Measurements from ENCODE around the gene CCT7. TPM values are rescaled to one million over a fixed set of nuclear protein-coding genes. Genes with fewer than 3 reads are reported as not detected.

CCT7 gene
- total and polyA plus RNA-seq, 2 experiments from 2014 or later = 287 to 642 TPM

DNA sequence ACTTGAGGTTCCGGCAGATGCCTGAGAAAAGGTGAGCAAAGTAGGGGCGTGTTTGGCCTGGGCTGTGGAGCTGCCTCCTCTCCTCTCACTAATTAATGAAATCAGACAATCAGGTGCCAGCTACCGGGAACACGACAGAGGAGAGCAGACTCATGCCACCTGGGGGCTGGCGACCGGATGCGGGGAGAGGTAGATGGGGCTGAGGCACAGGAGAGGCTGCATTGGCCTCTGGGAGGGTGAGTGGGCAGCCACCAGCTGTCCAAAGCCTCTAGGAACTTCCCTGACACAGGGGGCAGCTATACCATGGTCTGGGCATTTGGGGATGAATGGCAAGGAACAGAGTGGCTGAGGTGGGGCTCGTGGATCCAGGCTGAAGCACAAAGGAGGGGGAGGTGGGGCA lies 25.2 kb downstream of the CCT7 start:
- 0 out of 2 replicates have a peak, but pooled peaks cover 2% of the 10 kb centered on the region for H3F3A ChIP-seq (replicated peaks; ENCODE audit: low read depth)
- no peaks in the 10 kb centered on the region for H3K79me2 ChIP-seq (replicated peaks; ENCODE audit: insufficient read depth)
- H3K27me3 ChIP-seq (ENCODE audit: insufficient read depth) = no peaks in the 10 kb centered on the region
- no peak overlapping the region for H3K27ac ChIP-seq (ENCODE audit: low read depth)
- H3K27me3 Mint-ChIP-seq (ENCODE audit: insufficient read depth, low read depth, poor library complexity) = peaks cover 12% of the 10 kb centered on the region
- no peak overlapping the region for H2AFZ ChIP-seq
- no peaks in the 10 kb centered on the region for H3K9me3 Mint-ChIP-seq
- no peaks in the 10 kb centered on the region; the same call in 1 of the 2 replicates for H3K36me3 ChIP-seq (ENCODE audit: insufficient read depth)
- H3K4me2 ChIP-seq = no peak overlapping the region
- H3K4me3 ChIP-seq = no peak overlapping the region
- no peaks in the 10 kb centered on the region for H3K9me2 ChIP-seq (ENCODE audit: insufficient read depth)
- H3K36me3 Mint-ChIP-seq (ENCODE audit: low read depth) = peaks cover 13% of the 10 kb centered on the region
- H4K20me1 ChIP-seq (replicated peaks; ENCODE audit: insufficient read depth) = peaks cover 11% of the 10 kb centered on the region
- H3K4me3 Mint-ChIP-seq = no peak overlapping the region
- ATAC-seq = no peak
- peaks cover 24% of the 10 kb centered on the region; the same call in 2 of the 3 replicates for H3K4me1 Mint-ChIP-seq
- H3K27ac Mint-ChIP-seq = no peak overlapping the region
- H3K4me1 ChIP-seq (ENCODE audit: insufficient read depth) = peaks cover 11% of the 10 kb centered on the region
- DNase-seq (ENCODE audit: low spot score) = no peak
- TF ChIP-seq, protein P1, sequence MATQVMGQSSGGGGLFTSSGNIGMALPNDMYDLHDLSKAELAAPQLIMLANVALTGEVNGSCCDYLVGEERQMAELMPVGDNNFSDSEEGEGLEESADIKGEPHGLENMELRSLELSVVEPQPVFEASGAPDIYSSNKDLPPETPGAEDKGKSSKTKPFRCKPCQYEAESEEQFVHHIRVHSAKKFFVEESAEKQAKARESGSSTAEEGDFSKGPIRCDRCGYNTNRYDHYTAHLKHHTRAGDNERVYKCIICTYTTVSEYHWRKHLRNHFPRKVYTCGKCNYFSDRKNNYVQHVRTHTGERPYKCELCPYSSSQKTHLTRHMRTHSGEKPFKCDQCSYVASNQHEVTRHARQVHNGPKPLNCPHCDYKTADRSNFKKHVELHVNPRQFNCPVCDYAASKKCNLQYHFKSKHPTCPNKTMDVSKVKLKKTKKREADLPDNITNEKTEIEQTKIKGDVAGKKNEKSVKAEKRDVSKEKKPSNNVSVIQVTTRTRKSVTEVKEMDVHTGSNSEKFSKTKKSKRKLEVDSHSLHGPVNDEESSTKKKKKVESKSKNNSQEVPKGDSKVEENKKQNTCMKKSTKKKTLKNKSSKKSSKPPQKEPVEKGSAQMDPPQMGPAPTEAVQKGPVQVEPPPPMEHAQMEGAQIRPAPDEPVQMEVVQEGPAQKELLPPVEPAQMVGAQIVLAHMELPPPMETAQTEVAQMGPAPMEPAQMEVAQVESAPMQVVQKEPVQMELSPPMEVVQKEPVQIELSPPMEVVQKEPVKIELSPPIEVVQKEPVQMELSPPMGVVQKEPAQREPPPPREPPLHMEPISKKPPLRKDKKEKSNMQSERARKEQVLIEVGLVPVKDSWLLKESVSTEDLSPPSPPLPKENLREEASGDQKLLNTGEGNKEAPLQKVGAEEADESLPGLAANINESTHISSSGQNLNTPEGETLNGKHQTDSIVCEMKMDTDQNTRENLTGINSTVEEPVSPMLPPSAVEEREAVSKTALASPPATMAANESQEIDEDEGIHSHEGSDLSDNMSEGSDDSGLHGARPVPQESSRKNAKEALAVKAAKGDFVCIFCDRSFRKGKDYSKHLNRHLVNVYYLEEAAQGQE (IDR thresholded peaks at IDR 0.05; ENCODE audit: unreplicated experiment) = no peak

DNA sequence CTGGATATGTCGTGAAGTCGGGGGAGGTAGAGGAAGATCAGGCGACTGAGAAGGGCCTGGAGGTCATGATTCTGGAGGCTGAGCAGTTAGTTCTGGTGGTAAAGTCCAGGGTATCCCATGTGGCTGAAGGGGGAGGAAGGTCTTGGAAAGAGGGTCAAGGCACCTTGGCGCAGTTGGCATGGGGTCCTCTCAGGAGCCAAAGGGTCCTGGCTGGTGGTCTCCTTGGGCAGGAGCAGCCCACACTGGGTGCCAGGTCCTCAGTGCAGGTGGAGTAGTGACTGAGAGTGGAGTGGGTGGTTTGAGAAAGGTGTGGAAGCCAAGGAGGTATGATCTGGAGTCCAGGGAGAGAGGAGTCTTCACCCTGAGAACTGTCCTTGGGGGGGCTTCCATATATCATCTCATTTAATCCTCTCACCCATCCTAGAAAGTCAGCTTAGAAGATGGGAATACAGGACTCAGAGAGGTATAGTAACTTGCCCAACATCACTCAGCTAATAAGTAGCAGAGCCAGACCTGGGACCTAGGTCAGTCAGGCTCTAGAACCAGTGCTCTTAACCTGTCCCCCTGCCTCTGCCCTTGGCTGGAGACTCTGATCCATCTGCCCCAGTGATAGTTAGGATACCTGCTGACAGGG lies 25.7 kb downstream of the CCT7 start:
- Mint-ChIP-seq H3K4me3 (no peak overlapping the region), H3K36me3 (ENCODE audit: low read depth) (peaks cover 13% of the 10 kb centered on the region), H3K9me3 (no peaks in the 10 kb centered on the region), H3K4me1 (peaks cover 21% of the 10 kb centered on the region; the same call in 2 of the 3 replicates), H3K27me3 (ENCODE audit: insufficient read depth, low read depth, poor library complexity) (peaks cover 12% of the 10 kb centered on the region), H3K27ac (no peak overlapping the region)
- no peaks in the 10 kb centered on the region for H3F3A ChIP-seq (replicated peaks; ENCODE audit: low read depth)
- no peak for TF ChIP-seq POLR2AphosphoS5 (IDR thresholded peaks at IDR 0.05; ENCODE audit: low read depth)
- no peak for ATAC-seq
- H3K27me3 ChIP-seq (ENCODE audit: insufficient read depth) = no peaks in the 10 kb centered on the region
- H3K4me2 ChIP-seq = no peak overlapping the region
- H3K79me2 ChIP-seq (replicated peaks; ENCODE audit: insufficient read depth) = no peaks in the 10 kb centered on the region
- H2AFZ ChIP-seq = no peak overlapping the region
- no peak overlapping the region for H3K4me3 ChIP-seq
- DNase-seq (ENCODE audit: low spot score) = no peak
- H3K9me2 ChIP-seq (ENCODE audit: insufficient read depth) = no peaks in the 10 kb centered on the region
- no peaks in the 10 kb centered on the region; the same call in 1 of the 2 replicates for H3K36me3 ChIP-seq (ENCODE audit: insufficient read depth)
- peaks cover 6% of the 10 kb centered on the region for H4K20me1 ChIP-seq (replicated peaks; ENCODE audit: insufficient read depth)
- H3K4me1 ChIP-seq (ENCODE audit: insufficient read depth) = peaks cover 11% of the 10 kb centered on the region
- H3K27ac ChIP-seq (ENCODE audit: low read depth) = no peak overlapping the region

DNA sequence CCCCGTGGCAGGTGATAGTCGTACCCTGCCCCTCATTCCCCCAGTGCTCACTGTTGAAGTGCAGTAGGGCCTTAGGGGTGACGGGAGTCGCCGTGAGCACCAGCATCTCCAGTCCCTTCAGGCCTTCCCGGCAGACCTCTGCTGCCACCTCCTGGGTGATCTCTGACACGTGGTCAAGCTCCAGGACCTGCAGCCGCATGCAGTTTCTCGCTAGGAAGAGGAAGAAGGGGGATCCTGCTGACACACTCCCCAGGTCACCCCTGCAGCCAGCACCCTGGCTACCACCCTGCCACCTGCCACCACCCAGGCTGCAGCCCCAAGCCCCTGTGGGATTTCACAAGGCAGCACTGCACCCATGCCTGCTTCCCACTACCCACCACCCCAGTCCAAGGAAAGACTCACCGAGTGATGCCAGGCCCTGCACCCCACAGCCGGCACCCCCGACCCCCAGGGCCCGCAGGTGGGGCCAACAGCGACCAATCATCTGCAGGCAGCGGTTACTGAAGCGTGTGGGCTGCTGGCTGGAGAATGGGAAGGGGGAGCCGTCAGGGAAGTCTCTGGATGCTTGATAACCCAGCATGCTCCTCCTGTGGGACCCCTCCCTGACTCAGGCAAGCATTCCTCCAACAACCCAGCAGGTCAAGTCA lies 26.4 kb downstream of the CCT7 start:
- no peak overlapping the region for H3K4me3 Mint-ChIP-seq
- TF ChIP-seq EZH2phosphoT487 (IDR thresholded peaks at IDR 0.05; ENCODE audit: unreplicated experiment) = no peak
- TF ChIP-seq, protein P2, sequence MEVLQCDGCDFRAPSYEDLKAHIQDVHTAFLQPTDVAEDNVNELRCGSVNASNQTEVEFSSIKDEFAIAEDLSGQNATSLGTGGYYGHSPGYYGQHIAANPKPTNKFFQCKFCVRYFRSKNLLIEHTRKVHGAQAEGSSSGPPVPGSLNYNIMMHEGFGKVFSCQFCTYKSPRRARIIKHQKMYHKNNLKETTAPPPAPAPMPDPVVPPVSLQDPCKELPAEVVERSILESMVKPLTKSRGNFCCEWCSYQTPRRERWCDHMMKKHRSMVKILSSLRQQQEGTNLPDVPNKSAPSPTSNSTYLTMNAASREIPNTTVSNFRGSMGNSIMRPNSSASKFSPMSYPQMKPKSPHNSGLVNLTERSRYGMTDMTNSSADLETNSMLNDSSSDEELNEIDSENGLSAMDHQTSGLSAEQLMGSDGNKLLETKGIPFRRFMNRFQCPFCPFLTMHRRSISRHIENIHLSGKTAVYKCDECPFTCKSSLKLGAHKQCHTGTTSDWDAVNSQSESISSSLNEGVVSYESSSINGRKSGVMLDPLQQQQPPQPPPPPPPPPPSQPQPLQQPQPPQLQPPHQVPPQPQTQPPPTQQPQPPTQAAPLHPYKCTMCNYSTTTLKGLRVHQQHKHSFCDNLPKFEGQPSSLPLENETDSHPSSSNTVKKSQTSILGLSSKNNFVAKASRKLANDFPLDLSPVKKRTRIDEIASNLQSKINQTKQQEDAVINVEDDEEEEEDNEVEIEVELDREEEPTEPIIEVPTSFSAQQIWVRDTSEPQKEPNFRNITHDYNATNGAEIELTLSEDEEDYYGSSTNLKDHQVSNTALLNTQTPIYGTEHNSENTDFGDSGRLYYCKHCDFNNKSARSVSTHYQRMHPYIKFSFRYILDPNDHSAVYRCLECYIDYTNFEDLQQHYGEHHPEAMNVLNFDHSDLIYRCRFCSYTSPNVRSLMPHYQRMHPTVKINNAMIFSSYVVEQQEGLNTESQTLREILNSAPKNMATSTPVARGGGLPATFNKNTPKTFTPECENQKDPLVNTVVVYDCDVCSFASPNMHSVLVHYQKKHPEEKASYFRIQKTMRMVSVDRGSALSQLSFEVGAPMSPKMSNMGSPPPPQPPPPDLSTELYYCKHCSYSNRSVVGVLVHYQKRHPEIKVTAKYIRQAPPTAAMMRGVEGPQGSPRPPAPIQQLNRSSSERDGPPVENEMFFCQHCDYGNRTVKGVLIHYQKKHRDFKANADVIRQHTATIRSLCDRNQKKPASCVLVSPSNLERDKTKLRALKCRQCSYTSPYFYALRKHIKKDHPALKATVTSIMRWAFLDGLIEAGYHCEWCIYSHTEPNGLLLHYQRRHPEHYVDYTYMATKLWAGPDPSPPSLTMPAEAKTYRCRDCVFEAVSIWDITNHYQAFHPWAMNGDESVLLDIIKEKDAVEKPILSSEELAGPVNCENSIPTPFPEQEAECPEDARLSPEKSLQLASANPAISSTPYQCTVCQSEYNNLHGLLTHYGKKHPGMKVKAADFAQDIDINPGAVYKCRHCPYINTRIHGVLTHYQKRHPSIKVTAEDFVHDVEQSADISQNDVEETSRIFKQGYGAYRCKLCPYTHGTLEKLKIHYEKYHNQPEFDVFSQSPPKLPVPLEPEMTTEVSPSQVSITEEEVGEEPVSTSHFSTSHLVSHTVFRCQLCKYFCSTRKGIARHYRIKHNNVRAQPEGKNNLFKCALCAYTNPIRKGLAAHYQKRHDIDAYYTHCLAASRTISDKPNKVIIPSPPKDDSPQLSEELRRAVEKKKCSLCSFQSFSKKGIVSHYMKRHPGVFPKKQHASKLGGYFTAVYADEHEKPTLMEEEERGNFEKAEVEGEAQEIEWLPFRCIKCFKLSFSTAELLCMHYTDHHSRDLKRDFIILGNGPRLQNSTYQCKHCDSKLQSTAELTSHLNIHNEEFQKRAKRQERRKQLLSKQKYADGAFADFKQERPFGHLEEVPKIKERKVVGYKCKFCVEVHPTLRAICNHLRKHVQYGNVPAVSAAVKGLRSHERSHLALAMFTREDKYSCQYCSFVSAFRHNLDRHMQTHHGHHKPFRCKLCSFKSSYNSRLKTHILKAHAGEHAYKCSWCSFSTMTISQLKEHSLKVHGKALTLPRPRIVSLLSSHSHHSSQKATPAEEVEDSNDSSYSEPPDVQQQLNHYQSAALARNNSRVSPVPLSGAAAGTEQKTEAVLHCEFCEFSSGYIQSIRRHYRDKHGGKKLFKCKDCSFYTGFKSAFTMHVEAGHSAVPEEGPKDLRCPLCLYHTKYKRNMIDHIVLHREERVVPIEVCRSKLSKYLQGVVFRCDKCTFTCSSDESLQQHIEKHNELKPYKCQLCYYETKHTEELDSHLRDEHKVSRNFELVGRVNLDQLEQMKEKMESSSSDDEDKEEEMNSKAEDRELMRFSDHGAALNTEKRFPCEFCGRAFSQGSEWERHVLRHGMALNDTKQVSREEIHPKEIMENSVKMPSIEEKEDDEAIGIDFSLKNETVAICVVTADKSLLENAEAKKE (CRISPR knock-in tag; IDR thresholded peaks at IDR 0.05) = no peak

More for the DNA sequence above, 26.4 kb downstream of the CCT7 start:
- H3K4me2 ChIP-seq = no peak overlapping the region
- no peak overlapping the region for H3K4me3 ChIP-seq
- H3K4me1 ChIP-seq (ENCODE audit: insufficient read depth) = peaks cover 11% of the 10 kb centered on the region
- no peak overlapping the region for H3K27ac Mint-ChIP-seq
- no peak overlapping the region for H3K27ac ChIP-seq (ENCODE audit: low read depth)
- ATAC-seq = peak; percentile 78
- no peak overlapping the region for H2AFZ ChIP-seq
- DNase-seq (ENCODE audit: low spot score) = peak; percentile 80
- no peaks in the 10 kb centered on the region for H3K9me2 ChIP-seq (ENCODE audit: insufficient read depth)
- H3K79me2 ChIP-seq (replicated peaks; ENCODE audit: insufficient read depth) = no peaks in the 10 kb centered on the region
- peaks cover 6% of the 10 kb centered on the region for H4K20me1 ChIP-seq (replicated peaks; ENCODE audit: insufficient read depth)
- H3K9me3 Mint-ChIP-seq = no peaks in the 10 kb centered on the region
- H3K27me3 Mint-ChIP-seq (ENCODE audit: insufficient read depth, low read depth, poor library complexity) = peaks cover 12% of the 10 kb centered on the region
- peaks cover 15% of the 10 kb centered on the region; the same call in 2 of the 3 replicates for H3K4me1 Mint-ChIP-seq
- H3F3A ChIP-seq (replicated peaks; ENCODE audit: low read depth) = no peaks in the 10 kb centered on the region
- H3K36me3 Mint-ChIP-seq (ENCODE audit: low read depth) = peaks cover 13% of the 10 kb centered on the region
- H3K36me3 ChIP-seq (ENCODE audit: insufficient read depth) = no peaks in the 10 kb centered on the region; the same call in 1 of the 2 replicates
- H3K27me3 ChIP-seq (ENCODE audit: insufficient read depth) = no peaks in the 10 kb centered on the region
